CD4-positive, alpha-beta T cell (primary cell): ENCODE results near the gene CACNA2D1. TPM values are rescaled to one million over a fixed set of nuclear protein-coding genes. Genes with fewer than 3 reads are reported as not detected.

ENCODE experiments used
- ATAC-seq: fragments of 200-7000 bp; cut with Tn5 transposase; one replicate; pipeline ENCODE4 v1.10.0; 2022; ENCODE audit warnings: mild to moderate bottlenecking; ENCODE audit not compliant: poor library complexity
- CTCF ChIA-PET: fragments of 350-600 bp; sonication (Branson Sonifier 250); formaldehyde crosslinking; loops from one replicate; lab custom pipeline; 2021; ENCODE audit warnings: antibody characterized with exemption, inconsistent platforms; lab: Charles Lee
- POLR2A ChIA-PET: fragments of 350-600 bp; sonication (Branson Sonifier 250); formaldehyde crosslinking; loops from one replicate; lab custom pipeline; 2021; ENCODE audit warnings: antibody characterized with exemption, inconsistent platforms; lab: Charles Lee
- DNase-seq, 14 experiments: peaks; one replicate each; pipeline ENCODE4 v3.0.0-alpha.2; 2013 to 2020; ENCODE audit warnings: mixed read lengths in 2 of 14
- H3K27ac ChIP-seq, 2 donors: one replicate each; pipeline versions ENCODE4 v1.5.1 to v1.7.0; 2013; ENCODE audit warnings: low read length in 2 of 2, low read depth in 1 of 2, mild to moderate bottlenecking in 1 of 2
- H3K27me3 ChIP-seq, 2 experiments: 1 replicate in 1 of 2; 2 replicates in 1 of 2; pipeline versions ENCODE4 v1.6.1 to v1.7.0; 2013; ENCODE audit warnings: low read length in 2 of 2, control low read depth in 1 of 2, mild to moderate bottlenecking in 1 of 2, moderate library complexity in 1 of 2; ENCODE audit not compliant: insufficient read depth in 2 of 2, control insufficient read depth in 1 of 2
- H3K36me3 ChIP-seq: one replicate; pipeline ENCODE4 v1.6.1; 2013; ENCODE audit warnings: low read length, control low read depth; ENCODE audit not compliant: insufficient read depth
- H3K4me1 ChIP-seq: one replicate; pipeline ENCODE4 v1.6.1; 2013; ENCODE audit warnings: low read length, control low read depth; ENCODE audit not compliant: insufficient read depth
- H3K4me3 ChIP-seq: one replicate; pipeline ENCODE4 v1.5.1; 2013; ENCODE audit warnings: mild to moderate bottlenecking, low read length, moderate library complexity
- H3K9me3 ChIP-seq, 2 experiments: 1 replicate in 1 of 2; 2 replicates in 1 of 2; pipeline versions ENCODE4 v1.6.1 to v1.7.0; 2013; ENCODE audit warnings: low read length in 2 of 2, mild to moderate bottlenecking in 2 of 2, control low read depth in 1 of 2, moderate library complexity in 1 of 2; ENCODE audit not compliant: control insufficient read depth in 1 of 2, insufficient read depth in 1 of 2
- H3K27ac Mint-ChIP-seq: one replicate; pipeline ENCODE4 v1.8.0; 2020; ENCODE audit warnings: mixed read lengths
- H3K27me3 Mint-ChIP-seq: one replicate; pipeline ENCODE4 v1.8.0; 2021; ENCODE audit warnings: mixed read lengths
- H3K36me3 Mint-ChIP-seq: one replicate; pipeline ENCODE4 v1.8.0; 2021; ENCODE audit warnings: low read depth, mixed read lengths
- H3K4me1 Mint-ChIP-seq: one replicate; pipeline ENCODE4 v1.8.0; 2021; ENCODE audit warnings: low read depth, mixed read lengths
- H3K4me3 Mint-ChIP-seq: one replicate; pipeline ENCODE4 v1.8.0; 2020; ENCODE audit warnings: mild to moderate bottlenecking, mixed read lengths
- H3K9me3 Mint-ChIP-seq: one replicate; pipeline ENCODE4 v1.8.0; 2020; ENCODE audit warnings: mixed read lengths
- intact Hi-C, 2 experiments: fragments of 100-400 bp; cut with DNase I in 1 of 2; cut with micrococcal nuclease in 1 of 2; formaldehyde crosslinking; loops; one replicate each; pipeline versions ENCODE4 v1.15.1 to v1.9.0; 2023 to 2025; cut with DNase I, micrococcal nuclease
- total RNA-seq, 174 experiments: library from RNA in 2 of 174; stranded (reverse) in 2 of 174; gene quantifications; one replicate each; pipeline ENCODE4 v1.2.3 and lab custom pipeline; 2021 to 2026
- TF ChIP-seq, protein P1 (sequence below): fragments of 200-600 bp; IDR thresholded peaks from one replicate; pipeline ENCODE4 v1.8.0; 2022; ENCODE audit warnings: antibody characterized with exemption, mild to moderate bottlenecking

The CACNA2D1 gene
- total RNA-seq, 2 experiments from 2014 or later: not detected

- ChIA-PET CTCF (no interaction called here), POLR2A (no interaction called here)
- H3K27me3 Mint-ChIP-seq: no peaks in the 10 kb centered on the region
These were observed 67.9 kb downstream of the CACNA2D1 start for GRCh38 chr7:82375713-82376112.

GRCh38 chr7:82375129-82375528 lies 68.4 kb downstream of the CACNA2D1 start:
- no peak overlapping the region for H3K4me3 ChIP-seq
- no peaks in the 10 kb centered on the region for H3K36me3 ChIP-seq
- ChIA-PET CTCF (no interaction called here), POLR2A (no interaction called here)
- Mint-ChIP-seq H3K4me3 (no peak overlapping the region), H3K4me1 (no peaks in the 10 kb centered on the region), H3K36me3 (no peaks in the 10 kb centered on the region), H3K27ac (no peak overlapping the region), H3K27me3 (no peaks in the 10 kb centered on the region), H3K9me3 (no peaks in the 10 kb centered on the region)
- H3K4me1 ChIP-seq: no peaks in the 10 kb centered on the region
- ATAC-seq: no peak
- TF ChIP-seq, protein P1, sequence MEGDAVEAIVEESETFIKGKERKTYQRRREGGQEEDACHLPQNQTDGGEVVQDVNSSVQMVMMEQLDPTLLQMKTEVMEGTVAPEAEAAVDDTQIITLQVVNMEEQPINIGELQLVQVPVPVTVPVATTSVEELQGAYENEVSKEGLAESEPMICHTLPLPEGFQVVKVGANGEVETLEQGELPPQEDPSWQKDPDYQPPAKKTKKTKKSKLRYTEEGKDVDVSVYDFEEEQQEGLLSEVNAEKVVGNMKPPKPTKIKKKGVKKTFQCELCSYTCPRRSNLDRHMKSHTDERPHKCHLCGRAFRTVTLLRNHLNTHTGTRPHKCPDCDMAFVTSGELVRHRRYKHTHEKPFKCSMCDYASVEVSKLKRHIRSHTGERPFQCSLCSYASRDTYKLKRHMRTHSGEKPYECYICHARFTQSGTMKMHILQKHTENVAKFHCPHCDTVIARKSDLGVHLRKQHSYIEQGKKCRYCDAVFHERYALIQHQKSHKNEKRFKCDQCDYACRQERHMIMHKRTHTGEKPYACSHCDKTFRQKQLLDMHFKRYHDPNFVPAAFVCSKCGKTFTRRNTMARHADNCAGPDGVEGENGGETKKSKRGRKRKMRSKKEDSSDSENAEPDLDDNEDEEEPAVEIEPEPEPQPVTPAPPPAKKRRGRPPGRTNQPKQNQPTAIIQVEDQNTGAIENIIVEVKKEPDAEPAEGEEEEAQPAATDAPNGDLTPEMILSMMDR: no peak
- H3K27ac ChIP-seq: no peak overlapping the region
- intact Hi-C loops: no loop called here
- H3K9me3 ChIP-seq: no peaks in the 10 kb centered on the region
- H3K27me3 ChIP-seq: no peaks in the 10 kb centered on the region
- no peak for DNase-seq

More at GRCh38 chr7:82375713-82376112, 67.9 kb downstream of the CACNA2D1 start:
- no peaks in the 10 kb centered on the region for H3K36me3 ChIP-seq
- H3K27me3 ChIP-seq: no peaks in the 10 kb centered on the region
- no peaks in the 10 kb centered on the region for H3K4me1 ChIP-seq
- peaks cover 0 to 2% of the 10 kb centered on the region in 2 experiments for H3K9me3 ChIP-seq
- intact Hi-C loops: no loop called here
- H3K36me3 Mint-ChIP-seq: no peaks in the 10 kb centered on the region
- H3K27ac ChIP-seq: no peak overlapping the region
- H3K4me3 Mint-ChIP-seq: no peak overlapping the region
- ATAC-seq: no peak
- no peak overlapping the region for H3K27ac Mint-ChIP-seq
- TF ChIP-seq, protein P1: no peak
- no peak overlapping the region for H3K4me3 ChIP-seq
- H3K9me3 Mint-ChIP-seq: no peaks in the 10 kb centered on the region
- no peaks in the 10 kb centered on the region for H3K4me1 Mint-ChIP-seq
- DNase-seq: no peak

- Histone ChIP-seq H3K27me3 (no peaks in the 10 kb centered on the region), H3K4me1 (no peaks in the 10 kb centered on the region), H3K36me3 (no peaks in the 10 kb centered on the region), H3K9me3 (no peaks in the 10 kb centered on the region), H3K4me3 (no peak overlapping the region), H3K27ac (no peak overlapping the region)
- TF ChIP-seq, protein P1: no peak
- Mint-ChIP-seq H3K4me3 (no peak overlapping the region), H3K27ac (no peak overlapping the region), H3K27me3 (no peaks in the 10 kb centered on the region), H3K4me1 (no peaks in the 10 kb centered on the region), H3K9me3 (no peaks in the 10 kb centered on the region), H3K36me3 (no peaks in the 10 kb centered on the region)
- ChIA-PET CTCF (no interaction called here), POLR2A (no interaction called here)
- no peak for DNase-seq
- ATAC-seq: no peak
- intact Hi-C loops: no loop called here
These were observed 69.5 kb downstream of the CACNA2D1 start for GRCh38 chr7:82373926-82374635.
